Measurements from ENCODE around the gene ARFGEF3. TPM values are rescaled to one million over a fixed set of nuclear protein-coding genes. Genes with fewer than 3 reads are reported as not detected.

ARFGEF3 gene
- total RNA-seq, 1 donor from 2014 or later: 0.08 TPM

DNA sequence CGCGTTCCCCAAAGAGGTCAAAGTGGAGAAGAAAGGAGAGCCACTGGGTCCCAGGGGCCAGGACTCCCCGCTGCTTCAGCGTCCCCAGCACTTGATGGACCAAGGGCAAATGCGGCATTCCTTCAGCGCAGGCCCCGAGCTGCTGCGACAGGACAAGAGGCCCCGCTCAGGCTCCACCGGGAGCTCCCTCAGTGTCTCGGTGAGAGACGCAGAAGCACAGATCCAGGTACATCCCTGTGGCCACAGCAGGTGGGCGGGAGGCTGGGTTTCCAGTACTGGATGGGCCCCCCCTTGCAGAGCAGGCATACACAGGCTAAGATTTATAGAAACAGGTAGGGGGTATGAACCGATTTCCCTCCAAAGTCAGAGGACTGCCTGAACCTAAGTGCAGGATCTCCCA, 173.2 kb downstream of the ARFGEF3 start:
- Mint-ChIP-seq H3K27ac (ENCODE audit: unreplicated experiment) (no peak overlapping the region), H3K27me3 (ENCODE audit: unreplicated experiment) (peaks cover 2% of the 10 kb centered on the region), H3K9me3 (ENCODE audit: unreplicated experiment) (no peaks in the 10 kb centered on the region), H3K4me3 (ENCODE audit: unreplicated experiment) (no peak overlapping the region), H3K4me1 (ENCODE audit: unreplicated experiment) (no peaks in the 10 kb centered on the region), H3K36me3 (ENCODE audit: unreplicated experiment) (no peaks in the 10 kb centered on the region)
- DNase-seq (ENCODE audit: extremely low spot score, unreplicated experiment): no peak
- TF ChIP-seq, protein P1, sequence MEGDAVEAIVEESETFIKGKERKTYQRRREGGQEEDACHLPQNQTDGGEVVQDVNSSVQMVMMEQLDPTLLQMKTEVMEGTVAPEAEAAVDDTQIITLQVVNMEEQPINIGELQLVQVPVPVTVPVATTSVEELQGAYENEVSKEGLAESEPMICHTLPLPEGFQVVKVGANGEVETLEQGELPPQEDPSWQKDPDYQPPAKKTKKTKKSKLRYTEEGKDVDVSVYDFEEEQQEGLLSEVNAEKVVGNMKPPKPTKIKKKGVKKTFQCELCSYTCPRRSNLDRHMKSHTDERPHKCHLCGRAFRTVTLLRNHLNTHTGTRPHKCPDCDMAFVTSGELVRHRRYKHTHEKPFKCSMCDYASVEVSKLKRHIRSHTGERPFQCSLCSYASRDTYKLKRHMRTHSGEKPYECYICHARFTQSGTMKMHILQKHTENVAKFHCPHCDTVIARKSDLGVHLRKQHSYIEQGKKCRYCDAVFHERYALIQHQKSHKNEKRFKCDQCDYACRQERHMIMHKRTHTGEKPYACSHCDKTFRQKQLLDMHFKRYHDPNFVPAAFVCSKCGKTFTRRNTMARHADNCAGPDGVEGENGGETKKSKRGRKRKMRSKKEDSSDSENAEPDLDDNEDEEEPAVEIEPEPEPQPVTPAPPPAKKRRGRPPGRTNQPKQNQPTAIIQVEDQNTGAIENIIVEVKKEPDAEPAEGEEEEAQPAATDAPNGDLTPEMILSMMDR (IDR thresholded peaks at IDR 0.05): no peak

DNA sequence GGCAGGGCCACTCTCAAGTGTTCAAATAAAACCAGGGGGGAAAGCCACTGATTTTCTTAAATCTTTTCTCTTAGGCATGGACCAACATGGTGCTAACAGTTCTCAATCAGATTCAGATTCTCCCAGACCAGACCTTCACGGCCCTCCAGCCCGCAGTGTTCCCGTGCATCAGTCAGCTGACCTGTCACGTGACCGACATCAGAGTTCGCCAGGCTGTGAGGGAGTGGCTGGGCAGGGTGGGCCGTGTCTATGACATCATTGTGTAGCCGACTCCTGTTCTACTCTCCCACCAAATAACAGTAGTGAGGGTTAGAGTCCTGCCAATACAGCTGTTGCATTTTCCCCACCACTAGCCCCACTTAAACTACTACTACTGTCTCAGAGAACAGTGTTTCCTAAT, 174.5 kb downstream of the ARFGEF3 start:
- Mint-ChIP-seq H3K4me1 (ENCODE audit: unreplicated experiment) (no peaks in the 10 kb centered on the region), H3K27ac (ENCODE audit: unreplicated experiment) (no peak overlapping the region), H3K27me3 (ENCODE audit: unreplicated experiment) (peaks cover 4% of the 10 kb centered on the region), H3K9me3 (ENCODE audit: unreplicated experiment) (no peaks in the 10 kb centered on the region), H3K36me3 (ENCODE audit: unreplicated experiment) (no peaks in the 10 kb centered on the region), H3K4me3 (ENCODE audit: unreplicated experiment) (no peak overlapping the region)
- peak; percentile 63 for DNase-seq (ENCODE audit: extremely low spot score, unreplicated experiment)
- TF ChIP-seq, protein P1 (IDR thresholded peaks at IDR 0.05): no peak

DNA sequence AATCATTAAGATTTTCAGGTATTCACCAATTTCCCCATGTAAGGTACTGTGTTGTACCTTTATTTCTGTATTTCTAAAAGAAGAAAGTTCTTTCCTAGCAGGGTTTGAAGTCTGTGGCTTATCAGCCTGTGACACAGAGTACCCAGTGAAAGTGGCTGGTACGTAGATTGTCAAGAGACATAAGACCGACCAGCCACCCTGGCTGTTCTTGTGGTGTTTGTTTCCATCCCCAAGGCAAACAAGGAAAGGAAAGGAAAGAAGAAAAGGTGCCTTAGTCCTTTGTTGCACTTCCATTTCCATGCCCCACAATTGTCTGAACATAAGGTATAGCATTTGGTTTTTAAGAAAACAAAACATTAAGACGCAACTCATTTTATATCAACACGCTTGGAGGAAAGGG, 175.3 kb downstream of the ARFGEF3 start:
- DNase-seq (ENCODE audit: extremely low spot score, unreplicated experiment): no peak
- H3K9me3 Mint-ChIP-seq (ENCODE audit: unreplicated experiment): no peaks in the 10 kb centered on the region
- peaks cover 4% of the 10 kb centered on the region for H3K27me3 Mint-ChIP-seq (ENCODE audit: unreplicated experiment)
- no peak overlapping the region for H3K4me3 Mint-ChIP-seq (ENCODE audit: unreplicated experiment)
- TF ChIP-seq, protein P1 (IDR thresholded peaks at IDR 0.05): no peak
- no peak overlapping the region for H3K27ac Mint-ChIP-seq (ENCODE audit: unreplicated experiment)
- no peaks in the 10 kb centered on the region for H3K4me1 Mint-ChIP-seq (ENCODE audit: unreplicated experiment)
- no peaks in the 10 kb centered on the region for H3K36me3 Mint-ChIP-seq (ENCODE audit: unreplicated experiment)

DNA sequence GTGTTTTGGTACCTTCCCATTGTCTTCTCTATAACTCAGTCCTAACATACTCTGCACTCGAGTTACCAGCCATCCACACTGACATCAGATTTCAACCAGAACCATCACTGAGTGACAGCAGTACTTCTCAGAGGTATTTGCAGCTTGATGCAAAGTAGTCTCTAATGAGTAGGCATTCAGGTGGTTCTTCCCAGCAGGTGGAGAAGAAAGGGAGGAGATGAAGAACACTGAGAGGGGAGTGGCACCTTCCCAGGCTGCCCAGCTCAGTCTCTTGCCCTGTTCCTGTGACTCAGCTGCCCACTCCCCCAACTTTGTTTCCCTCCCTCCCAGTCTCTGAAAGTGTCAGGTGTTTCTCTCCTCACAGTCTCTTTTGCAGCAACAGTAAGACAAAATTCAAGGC, 177.3 kb downstream of the ARFGEF3 start:
- Mint-ChIP-seq H3K4me3 (ENCODE audit: unreplicated experiment) (no peak overlapping the region), H3K36me3 (ENCODE audit: unreplicated experiment) (no peaks in the 10 kb centered on the region), H3K27me3 (ENCODE audit: unreplicated experiment) (peaks cover 4% of the 10 kb centered on the region), H3K4me1 (ENCODE audit: unreplicated experiment) (no peaks in the 10 kb centered on the region), H3K27ac (ENCODE audit: unreplicated experiment) (no peak overlapping the region), H3K9me3 (ENCODE audit: unreplicated experiment) (no peaks in the 10 kb centered on the region)
- DNase-seq (ENCODE audit: extremely low spot score, unreplicated experiment): no peak
- TF ChIP-seq, protein P1 (IDR thresholded peaks at IDR 0.05): no peak

- H3K4me3 Mint-ChIP-seq (ENCODE audit: unreplicated experiment): no peak overlapping the region
- no peaks in the 10 kb centered on the region for H3K9me3 Mint-ChIP-seq (ENCODE audit: unreplicated experiment)
- H3K27me3 Mint-ChIP-seq (ENCODE audit: unreplicated experiment): peaks cover 4% of the 10 kb centered on the region
- TF ChIP-seq, protein P1 (IDR thresholded peaks at IDR 0.05): no peak
- H3K4me1 Mint-ChIP-seq (ENCODE audit: unreplicated experiment): no peaks in the 10 kb centered on the region
- no peak overlapping the region for H3K27ac Mint-ChIP-seq (ENCODE audit: unreplicated experiment)
- DNase-seq (ENCODE audit: extremely low spot score, unreplicated experiment): no peak
- H3K36me3 Mint-ChIP-seq (ENCODE audit: unreplicated experiment): no peaks in the 10 kb centered on the region
Measured at GRCh38 chr6:138341176-138341575, 179.4 kb downstream of the ARFGEF3 start.

All from osteocyte (in vitro differentiated cells).